HG03521 (cell line): Measurements from ENCODE around the gene EVL.
A peak's percentile ranks its signal among the peaks of the same experiment; 100 is the strongest.
"Not testable (repeated sequence)": the region's sequence is repeated elsewhere in the genome, so short reads cannot be mapped to it uniquely, and the experiment has no call there.

Experiments used
- ATAC-seq: cut with Tn5 transposase; IDR thresholded peaks from one replicate; pipeline ENCODE4 v1.9.1; 2021; ENCODE audit warnings: mild to moderate bottlenecking, moderate library complexity; ENCODE audit not compliant: unreplicated experiment

The EVL gene, protein sequence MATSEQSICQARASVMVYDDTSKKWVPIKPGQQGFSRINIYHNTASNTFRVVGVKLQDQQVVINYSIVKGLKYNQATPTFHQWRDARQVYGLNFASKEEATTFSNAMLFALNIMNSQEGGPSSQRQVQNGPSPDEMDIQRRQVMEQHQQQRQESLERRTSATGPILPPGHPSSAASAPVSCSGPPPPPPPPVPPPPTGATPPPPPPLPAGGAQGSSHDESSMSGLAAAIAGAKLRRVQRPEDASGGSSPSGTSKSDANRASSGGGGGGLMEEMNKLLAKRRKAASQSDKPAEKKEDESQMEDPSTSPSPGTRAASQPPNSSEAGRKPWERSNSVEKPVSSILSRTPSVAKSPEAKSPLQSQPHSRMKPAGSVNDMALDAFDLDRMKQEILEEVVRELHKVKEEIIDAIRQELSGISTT

GRCh38 chr14:100065111-100065871, at the start of gene EVL:
TSS of gene EVL (plus strand) at chr14:100065422. CDS start at chr14:100065501, 79 bp downstream.
- peak; percentile 36 for ATAC-seq

DNA sequence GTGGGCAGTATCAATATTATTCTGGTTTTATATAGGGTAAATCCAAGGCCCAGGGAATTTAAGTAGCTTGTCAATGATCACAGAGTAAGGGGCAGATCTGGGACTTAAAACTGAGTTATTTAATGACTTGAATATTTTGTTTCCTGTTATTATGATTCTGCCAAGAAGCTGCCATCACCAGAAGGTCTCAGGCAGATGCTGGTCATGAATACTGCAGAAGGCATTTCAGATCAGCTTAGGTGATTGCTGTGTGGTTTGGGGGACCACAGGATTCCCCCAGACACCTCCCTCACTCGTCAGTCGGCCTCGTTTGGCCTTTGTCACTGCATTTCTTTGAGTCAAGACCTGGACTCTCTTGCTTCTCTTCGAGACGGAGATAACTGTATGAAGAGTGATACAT, 47.7 kb upstream of the EVL start:
- no peak for ATAC-seq

DNA sequence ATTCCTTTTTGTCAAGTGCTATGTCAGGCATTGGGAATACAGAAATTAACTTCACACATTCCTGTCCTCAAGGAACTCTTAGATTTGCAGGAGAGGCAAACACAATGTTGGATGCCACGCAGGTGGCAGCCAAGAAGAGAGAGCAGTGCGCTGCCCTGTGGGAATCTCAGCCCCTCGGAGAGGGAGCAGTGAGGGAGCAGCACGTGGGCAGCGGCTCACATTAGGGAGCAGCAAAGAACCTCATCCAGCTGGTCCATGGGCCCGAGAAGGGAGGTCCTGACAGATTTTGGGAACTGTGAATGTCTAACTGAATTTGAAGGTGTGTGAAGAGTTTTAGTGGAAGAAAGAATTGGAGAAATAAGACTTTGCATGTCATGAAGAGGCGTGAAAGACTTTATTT, 47.2 kb upstream of the EVL start:
- ATAC-seq, result no peak

DNA sequence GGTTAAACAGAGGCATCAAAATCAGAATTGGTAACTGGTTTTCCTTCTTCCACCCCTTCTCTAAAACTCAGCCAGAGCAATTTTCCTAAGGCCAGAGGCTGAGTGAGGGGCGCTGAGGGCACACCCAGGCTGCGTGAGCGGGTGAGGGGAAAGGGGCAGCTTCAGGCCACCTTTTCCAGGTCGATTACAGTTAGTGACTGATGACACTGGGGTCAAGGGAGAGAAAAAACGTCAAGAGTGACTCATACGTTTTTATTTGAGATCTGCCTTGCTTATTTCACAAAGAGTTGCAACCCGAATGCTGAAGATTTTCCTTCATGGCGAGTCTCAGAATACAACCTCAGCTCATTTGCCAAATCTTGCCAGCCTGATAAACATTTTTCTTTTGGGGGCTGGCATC, 46.7 kb upstream of the EVL start:
- ATAC-seq, result no peak

- ATAC-seq, result no peak
Measured at GRCh38 chr14:100019156-100019744, 46.0 kb upstream of the EVL start.

DNA sequence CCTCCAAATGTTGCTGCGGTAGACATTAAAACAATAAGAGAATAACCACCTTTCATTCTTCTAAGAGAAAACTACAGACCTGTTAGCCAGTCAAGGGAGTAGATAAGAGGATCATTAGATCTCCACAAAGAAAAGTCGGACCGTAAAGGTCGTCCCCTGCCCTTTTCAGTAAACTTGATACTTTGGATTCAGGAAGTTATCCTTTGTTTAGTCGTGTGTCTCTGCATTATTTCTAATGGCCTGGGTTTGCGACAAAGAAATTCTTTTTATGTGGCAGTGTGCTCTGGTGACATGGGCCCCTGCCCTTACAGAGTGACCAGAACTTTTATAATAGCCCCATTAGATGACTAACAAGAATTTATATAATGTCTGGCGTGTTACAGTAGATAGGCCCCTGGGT, 44.6 kb upstream of the EVL start:
- no peak for ATAC-seq

DNA sequence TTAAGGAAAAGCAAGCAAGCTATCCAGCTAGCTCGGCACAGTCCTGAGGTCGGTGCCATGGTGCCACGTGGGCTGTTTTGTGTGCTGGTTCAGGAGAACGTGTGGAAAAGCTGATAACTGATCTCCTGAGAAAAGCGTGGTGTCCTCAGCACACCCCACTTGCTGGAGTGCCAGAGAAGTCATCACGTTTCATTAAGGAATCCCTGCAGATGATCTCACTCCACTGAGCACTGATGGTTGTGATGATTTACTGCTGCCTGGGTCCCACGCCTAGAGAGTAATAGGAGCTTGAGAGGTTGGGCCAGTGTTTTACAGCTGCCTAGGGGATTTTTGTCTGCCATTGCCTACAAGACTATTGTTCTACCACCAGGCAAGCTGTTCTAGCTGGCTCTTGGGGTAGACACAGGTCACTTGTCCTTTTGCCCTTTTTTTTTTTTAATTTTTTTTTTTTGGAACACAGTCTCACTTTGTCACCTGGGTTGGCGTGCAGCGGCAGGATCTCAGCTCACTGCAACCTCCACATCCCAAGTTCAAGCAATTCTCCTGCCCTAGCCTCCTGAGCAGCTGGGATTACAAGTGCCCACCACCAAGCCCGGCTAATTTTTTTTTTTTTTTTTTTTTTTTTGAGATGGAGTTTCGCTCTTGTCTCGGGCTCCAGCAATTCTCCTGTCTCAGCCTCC, 42.3 kb upstream of the EVL start:
- no peak for ATAC-seq

GRCh38 chr14:100025111-100025510, 40.1 kb upstream of the EVL start:
- ATAC-seq, result no peak

- ATAC-seq, result no peak
Measured at GRCh38 chr14:100027771-100028490, 37.3 kb upstream of the EVL start.

DNA sequence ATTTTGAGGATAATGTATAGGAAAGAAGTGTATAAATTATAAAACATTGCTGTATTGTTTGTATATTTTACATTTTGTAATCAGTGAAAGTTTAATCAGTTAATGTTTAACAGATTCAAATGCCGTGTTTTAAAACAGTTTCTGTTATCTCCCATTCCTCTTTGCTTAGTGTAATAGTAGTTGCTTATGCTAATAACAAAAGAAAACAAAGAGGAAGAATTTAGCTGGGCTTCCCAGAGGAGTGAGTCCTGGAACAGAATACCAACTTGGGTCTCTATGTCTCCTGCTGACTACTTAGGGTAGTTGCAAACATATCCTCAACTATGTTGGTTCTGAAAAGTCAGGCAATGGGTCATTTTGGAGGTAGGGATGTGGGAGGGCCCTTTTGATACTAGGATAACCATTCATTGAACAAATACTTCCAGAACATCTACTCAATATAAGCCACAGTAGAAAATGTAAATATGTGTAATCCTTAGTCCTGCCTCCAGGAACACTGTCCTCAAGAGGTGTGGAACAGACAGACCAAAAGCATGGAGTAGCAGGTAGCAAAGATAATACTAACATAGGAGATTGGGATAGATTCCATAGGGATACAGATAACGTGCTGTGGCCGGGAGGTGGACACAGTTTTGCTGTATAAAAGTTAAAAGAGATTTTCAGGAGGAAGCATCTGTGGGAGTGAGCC, 36.1 kb upstream of the EVL start:
- ATAC-seq, result no peak

DNA sequence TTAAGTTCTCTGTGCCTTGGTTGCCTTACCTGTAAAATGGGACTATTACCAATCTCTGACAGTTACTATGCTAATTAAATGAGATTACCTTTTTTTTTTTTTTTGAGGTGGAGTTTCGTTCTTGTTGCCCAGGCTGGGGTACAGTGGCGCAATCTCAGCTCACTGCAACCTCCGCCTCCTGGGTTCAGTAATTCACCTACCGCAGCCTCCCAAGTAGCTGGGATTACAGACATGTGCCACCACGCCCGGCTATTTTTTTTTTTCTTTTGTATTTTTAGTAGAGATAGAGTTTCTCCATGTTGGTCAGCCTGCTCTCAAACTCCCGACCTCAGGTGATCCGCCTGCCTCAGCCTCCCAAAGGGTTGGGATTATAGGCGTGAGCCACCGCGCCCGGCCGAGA, 35.2 kb upstream of the EVL start:
- not testable (repeated sequence) for ATAC-seq

- no peak for ATAC-seq
Measured at GRCh38 chr14:100030452-100031153, 34.6 kb upstream of the EVL start.

DNA sequence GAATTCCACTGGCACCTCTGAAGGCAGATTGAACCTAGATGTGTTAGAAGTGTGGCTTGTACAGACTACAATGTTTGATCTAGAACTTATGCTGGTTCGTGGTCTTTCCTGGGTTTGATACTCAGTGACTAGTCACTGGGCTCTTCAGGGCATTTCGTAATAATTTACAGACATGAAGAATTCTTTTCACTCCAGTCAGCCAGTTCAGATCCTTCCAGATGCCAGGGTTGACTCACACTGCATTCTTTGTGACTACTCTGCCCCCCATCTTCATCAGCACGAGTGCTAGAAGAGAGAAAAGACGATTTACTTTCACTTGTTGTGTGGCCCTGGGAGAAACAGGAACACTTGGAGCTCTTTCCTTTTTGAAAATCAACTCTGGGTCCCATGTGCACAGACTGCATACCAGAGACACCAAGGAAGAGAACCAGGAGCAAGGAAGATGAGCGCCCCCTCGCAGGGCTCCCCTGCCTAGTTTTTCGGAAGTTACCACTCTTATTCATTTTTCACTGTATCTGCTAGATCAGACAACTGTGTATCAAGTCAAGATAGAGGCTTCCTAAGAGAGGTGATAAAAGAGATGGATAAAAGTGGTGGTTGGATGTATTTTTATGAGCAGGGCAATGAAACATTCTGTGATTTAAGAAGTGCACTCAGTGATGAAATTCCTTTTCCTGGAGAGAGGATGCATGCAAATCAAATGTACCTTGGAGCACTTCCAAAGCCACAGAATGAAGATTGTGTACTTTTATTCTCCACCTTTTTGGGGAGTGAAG, 33.5 kb upstream of the EVL start:
- ATAC-seq, result no peak

DNA sequence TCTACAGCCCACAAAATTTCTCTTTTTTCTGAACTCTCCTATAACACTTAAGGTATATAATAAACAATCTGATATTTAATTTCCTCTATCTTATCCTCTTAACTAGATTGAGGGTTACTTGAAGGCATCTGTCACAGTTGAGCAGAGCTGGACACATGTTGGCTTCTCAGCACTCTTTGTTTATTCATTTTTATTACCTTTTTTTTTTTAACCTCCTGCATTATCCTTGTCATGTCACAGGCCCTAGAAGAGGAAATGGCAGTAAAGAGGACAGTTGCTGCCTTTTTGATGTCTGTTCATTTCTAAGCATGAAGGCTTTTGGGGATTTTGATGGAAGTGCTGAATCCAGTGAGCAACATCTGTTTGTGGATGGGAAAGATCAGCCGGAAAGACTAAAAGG, 32.5 kb upstream of the EVL start:
- no peak for ATAC-seq

- no peak for ATAC-seq
Measured at GRCh38 chr14:100033347-100034075, 31.7 kb upstream of the EVL start.

DNA sequence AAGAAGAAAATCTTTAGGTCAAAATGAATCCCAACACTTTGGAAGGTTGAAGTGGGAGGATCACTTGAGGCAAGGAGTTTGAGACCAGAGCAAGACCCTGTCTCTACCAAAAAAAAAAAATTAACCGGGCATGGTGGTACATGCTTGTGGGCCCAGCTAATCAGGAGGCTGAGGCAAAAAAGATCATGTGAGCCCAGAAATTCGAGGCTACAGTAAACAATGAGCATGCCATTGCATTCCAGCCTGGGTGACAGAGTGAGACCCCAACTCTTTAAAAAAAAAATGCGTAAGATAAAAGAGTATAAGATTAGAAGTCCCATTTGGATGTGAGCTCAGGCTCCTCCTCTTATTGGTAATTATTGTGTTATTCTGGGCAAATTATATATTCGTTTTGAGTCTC, 30.8 kb upstream of the EVL start:
- ATAC-seq, result no peak

DNA sequence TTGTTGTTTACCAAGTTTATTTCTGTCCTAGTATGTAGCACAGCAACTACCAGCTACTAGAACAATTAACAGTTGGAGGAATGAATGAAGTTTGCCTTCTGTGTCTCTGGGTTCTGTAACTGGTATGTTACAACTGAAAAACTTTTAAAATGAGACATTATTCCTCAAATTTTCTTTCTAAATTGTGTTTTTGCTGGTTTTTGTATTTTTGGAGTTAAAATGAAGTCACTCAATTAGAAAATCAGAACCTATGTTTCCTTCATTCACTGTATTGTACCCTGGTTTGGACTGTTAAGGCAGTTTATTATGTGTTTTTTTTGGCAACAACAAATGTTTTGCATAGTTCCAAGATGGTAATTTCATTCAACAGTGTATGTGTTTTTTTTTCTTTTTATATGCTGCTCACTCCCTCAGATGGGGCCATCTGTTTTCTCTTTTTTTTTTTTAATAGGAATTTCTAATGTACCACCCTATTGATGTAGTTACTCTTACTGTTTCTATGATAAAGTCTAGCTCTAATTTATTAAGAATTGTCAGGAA, 30.2 kb upstream of the EVL start:
- no peak for ATAC-seq

GRCh38 chr14:100035700-100036099, 29.5 kb upstream of the EVL start:
- ATAC-seq, result no peak
